Suprapubic skin (tissue), 4 donors: ENCODE measurements around the gene NHSL2. TPM values are rescaled to one million over a fixed set of nuclear protein-coding genes. Genes with fewer than 3 reads are reported as not detected.

Experiments
- DNase-seq, 2 donors: peaks; one replicate each; pipeline ENCODE4 v3.0.0-alpha.2; 2019; ENCODE audit warnings: low spot score in 2 of 2
- H3K27ac ChIP-seq: fragments of 200-600 bp; sonication (generic); one replicate; pipeline ENCODE4 v1.5.1; 2019
- H3K27me3 ChIP-seq: fragments of 200-600 bp; sonication (generic); one replicate; pipeline ENCODE4 v1.5.1; 2019
- H3K36me3 ChIP-seq: fragments of 200-600 bp; sonication (generic); one replicate; pipeline ENCODE4 v1.5.1; 2019
- H3K4me1 ChIP-seq: fragments of 200-600 bp; sonication (generic); one replicate; pipeline ENCODE4 v1.5.1; 2019
- H3K4me3 ChIP-seq: fragments of 200-600 bp; sonication (generic); one replicate; pipeline ENCODE4 v1.5.1; 2019; ENCODE audit warnings: mild to moderate bottlenecking
- H3K9me3 ChIP-seq: fragments of 200-600 bp; sonication (generic); one replicate; pipeline ENCODE4 v1.5.1; 2019
- CTCF ChIP-seq, 2 donors: fragments of 200-600 bp in 1 of 2; fragments of 450-650 bp in 1 of 2; sonication (generic) in 1 of 2; IDR thresholded peaks; one replicate each; pipeline ENCODE4 v1.5.1; 2016 to 2019; ENCODE audit warnings: antibody characterized with exemption in 2 of 2, mild to moderate bottlenecking in 1 of 2, moderate library complexity in 1 of 2
- EP300 ChIP-seq: sonication (generic); formaldehyde crosslinking; IDR thresholded peaks from one replicate; pipeline ENCODE4 v1.6.1; 2017; ENCODE audit warnings: antibody characterized with exemption
- POLR2A ChIP-seq, 2 donors: fragments of 450-650 bp; IDR thresholded peaks; one replicate each; pipeline ENCODE4 v1.6.1; 2017; ENCODE audit warnings: antibody characterized with exemption in 2 of 2, mild to moderate bottlenecking in 2 of 2, moderate library complexity in 2 of 2
- POLR2AphosphoS5 ChIP-seq, 3 donors: sonication (generic); formaldehyde crosslinking; IDR thresholded peaks; one replicate each; pipeline ENCODE4 v1.6.1; 2017; ENCODE audit warnings: antibody characterized with exemption in 3 of 3
- WGBS: methylation state at CpG from one replicate; pipeline ENCODE4 v1.1.5; 2018; 5-methylcytosine and 5-hydroxymethylcytosine counted together
- total RNA-seq, 4 donors: library from RNA; depleted of rRNA; stranded (reverse); fragments of >200 nt; gene quantifications; one replicate each; pipeline ENCODE4 v1.1.0, GENCODE V29; 2016

Gene NHSL2
- total RNA-seq, 4 donors from 2014 or later = 2.0 to 4.7 (median 3.0) TPM

DNA sequence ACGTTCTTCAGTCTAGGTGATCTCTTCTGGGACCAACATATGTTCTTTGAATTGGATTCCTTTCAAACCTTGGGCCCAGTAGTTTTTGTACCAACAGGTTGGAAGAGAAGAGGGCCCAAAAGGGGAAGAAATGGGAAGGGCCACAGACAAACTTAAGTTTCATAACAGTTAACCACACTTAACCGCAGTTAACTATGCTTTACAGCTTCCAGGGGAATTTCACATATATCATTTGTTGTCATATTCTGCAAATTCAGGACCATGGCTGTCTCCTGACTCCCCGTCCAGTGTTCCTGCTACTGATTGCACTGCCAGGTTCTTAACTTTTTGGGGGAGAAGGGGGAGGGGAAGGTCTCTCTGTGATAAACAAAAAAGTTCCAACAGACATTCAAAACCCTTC, 186.5 kb downstream of the NHSL2 start:
- H3K27ac ChIP-seq = no peak overlapping the region
- no peaks in the 10 kb centered on the region for H3K4me1 ChIP-seq
- H3K27me3 ChIP-seq = no peaks in the 10 kb centered on the region
- no peaks in the 10 kb centered on the region for H3K9me3 ChIP-seq
- no peaks in the 10 kb centered on the region for H3K36me3 ChIP-seq
- H3K4me3 ChIP-seq = no peak overlapping the region
- 70% methylated on average over 3 of the region's 3 CpGs for WGBS
- no peak for DNase-seq
- TF ChIP-seq POLR2AphosphoS5 (IDR thresholded peaks at IDR 0.05) = no peak
- TF ChIP-seq EP300 = no peak
- no peak for TF ChIP-seq POLR2A (IDR thresholded peaks at IDR 0.05)
- TF ChIP-seq CTCF (IDR thresholded peaks at IDR 0.05) = no peak

GRCh38 chrX:72100051-72100755, 189.6 kb downstream of the NHSL2 start:
- H3K27ac ChIP-seq = no peak overlapping the region
- DNase-seq = no peak

DNA sequence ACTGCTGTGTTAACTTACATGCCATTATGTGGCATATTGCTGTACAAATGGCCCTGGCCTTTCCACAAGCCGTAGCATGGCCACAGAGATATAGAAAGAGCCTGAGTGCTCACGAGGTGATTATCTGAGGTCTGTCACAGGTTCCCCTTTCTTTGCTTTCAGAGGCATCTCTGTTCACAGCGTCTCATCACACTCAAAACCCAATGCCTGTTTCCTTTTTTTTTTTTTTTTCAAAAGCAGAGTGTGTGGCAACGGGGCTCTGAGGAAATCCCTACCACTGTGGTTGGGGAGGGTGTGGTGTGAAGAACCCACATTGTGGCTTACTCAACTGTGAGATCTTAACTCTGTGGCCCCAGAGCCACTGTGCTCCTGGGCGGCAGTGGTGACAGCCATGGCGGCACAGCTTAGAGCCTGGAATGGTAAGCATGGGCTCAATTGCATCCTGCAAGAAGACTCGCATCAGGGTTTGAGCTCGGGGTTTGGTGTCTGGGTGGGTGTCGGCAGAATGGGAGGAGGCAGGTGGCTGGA, 190.2 kb downstream of the NHSL2 start:
- Histone ChIP-seq H3K4me3 (no peak overlapping the region), H3K9me3 (no peaks in the 10 kb centered on the region), H3K27me3 (no peaks in the 10 kb centered on the region), H3K4me1 (no peaks in the 10 kb centered on the region), H3K27ac (peak overlapping the region; percentile 38), H3K36me3 (no peaks in the 10 kb centered on the region)
- TF ChIP-seq POLR2AphosphoS5 (IDR thresholded peaks at IDR 0.05) (no peak), CTCF (IDR thresholded peaks at IDR 0.05) (no peak), EP300 (no peak), POLR2A (IDR thresholded peaks at IDR 0.05) (no peak)
- DNase-seq = no peak
- WGBS = 69% methylated on average over 9 of the region's 9 CpGs

More at GRCh38 chrX:72100051-72100755, 189.6 kb downstream of the NHSL2 start:
- WGBS = 79% methylated on average over 13 of the region's 13 CpGs
- no peaks in the 10 kb centered on the region for H3K9me3 ChIP-seq
- no peaks in the 10 kb centered on the region for H3K4me1 ChIP-seq
- TF ChIP-seq POLR2A (IDR thresholded peaks at IDR 0.05) = no peak
- no peak for TF ChIP-seq POLR2AphosphoS5 (IDR thresholded peaks at IDR 0.05)
- no peak for TF ChIP-seq CTCF (IDR thresholded peaks at IDR 0.05)
- no peak for TF ChIP-seq EP300
- no peaks in the 10 kb centered on the region for H3K36me3 ChIP-seq
- H3K4me3 ChIP-seq = no peak overlapping the region
- no peaks in the 10 kb centered on the region for H3K27me3 ChIP-seq

DNA sequence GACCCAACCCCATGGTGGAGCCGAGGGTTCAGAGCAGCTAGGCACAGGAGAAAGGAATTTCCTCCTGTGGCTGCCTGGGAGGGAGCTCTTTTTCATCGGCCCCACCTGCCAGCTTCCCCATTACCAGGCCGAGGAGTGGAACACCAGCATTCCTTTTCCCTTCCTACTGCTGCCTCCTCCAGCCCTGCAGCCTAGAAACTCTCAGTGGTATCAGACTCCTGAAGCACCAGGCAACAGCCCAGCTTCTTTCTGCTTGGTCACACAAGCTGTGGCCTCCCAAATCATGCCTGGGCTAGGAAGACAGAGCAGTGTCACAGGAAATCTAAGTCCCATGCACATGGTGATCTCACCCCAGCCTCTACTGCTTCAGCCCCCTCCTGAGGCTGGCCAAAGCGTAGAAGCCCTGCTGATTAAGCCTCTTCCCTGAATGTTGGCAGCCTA, 191.0 kb downstream of the NHSL2 start:
- WGBS = 53% methylated on average over 4 of the region's 4 CpGs
- Histone ChIP-seq H3K4me1 (no peaks in the 10 kb centered on the region), H3K4me3 (no peak overlapping the region), H3K27me3 (no peaks in the 10 kb centered on the region), H3K36me3 (no peaks in the 10 kb centered on the region), H3K27ac (peak overlapping the region; percentile 38), H3K9me3 (no peaks in the 10 kb centered on the region)
- TF ChIP-seq POLR2A (IDR thresholded peaks at IDR 0.05) = no peak
- TF ChIP-seq EP300 = no peak
- no peak for TF ChIP-seq CTCF (IDR thresholded peaks at IDR 0.05)
- no peak for TF ChIP-seq POLR2AphosphoS5 (IDR thresholded peaks at IDR 0.05)
- no peak for DNase-seq

- DNase-seq = no peak
- Histone ChIP-seq H3K27ac (no peak overlapping the region), H3K27me3 (no peaks in the 10 kb centered on the region), H3K36me3 (no peaks in the 10 kb centered on the region), H3K9me3 (no peaks in the 10 kb centered on the region), H3K4me1 (no peaks in the 10 kb centered on the region), H3K4me3 (no peak overlapping the region)
- 52% methylated on average over 2 of the region's 2 CpGs for WGBS
- TF ChIP-seq POLR2A (IDR thresholded peaks at IDR 0.05) = no peak
- TF ChIP-seq EP300 = no peak
- no peak for TF ChIP-seq POLR2AphosphoS5 (IDR thresholded peaks at IDR 0.05)
- no peak for TF ChIP-seq CTCF (IDR thresholded peaks at IDR 0.05)
These were observed 191.5 kb downstream of the NHSL2 start for GRCh38 chrX:72102126-72102525.
